ENCODE results near the gene SPRR1B.

Gene SPRR1B

DNA sequence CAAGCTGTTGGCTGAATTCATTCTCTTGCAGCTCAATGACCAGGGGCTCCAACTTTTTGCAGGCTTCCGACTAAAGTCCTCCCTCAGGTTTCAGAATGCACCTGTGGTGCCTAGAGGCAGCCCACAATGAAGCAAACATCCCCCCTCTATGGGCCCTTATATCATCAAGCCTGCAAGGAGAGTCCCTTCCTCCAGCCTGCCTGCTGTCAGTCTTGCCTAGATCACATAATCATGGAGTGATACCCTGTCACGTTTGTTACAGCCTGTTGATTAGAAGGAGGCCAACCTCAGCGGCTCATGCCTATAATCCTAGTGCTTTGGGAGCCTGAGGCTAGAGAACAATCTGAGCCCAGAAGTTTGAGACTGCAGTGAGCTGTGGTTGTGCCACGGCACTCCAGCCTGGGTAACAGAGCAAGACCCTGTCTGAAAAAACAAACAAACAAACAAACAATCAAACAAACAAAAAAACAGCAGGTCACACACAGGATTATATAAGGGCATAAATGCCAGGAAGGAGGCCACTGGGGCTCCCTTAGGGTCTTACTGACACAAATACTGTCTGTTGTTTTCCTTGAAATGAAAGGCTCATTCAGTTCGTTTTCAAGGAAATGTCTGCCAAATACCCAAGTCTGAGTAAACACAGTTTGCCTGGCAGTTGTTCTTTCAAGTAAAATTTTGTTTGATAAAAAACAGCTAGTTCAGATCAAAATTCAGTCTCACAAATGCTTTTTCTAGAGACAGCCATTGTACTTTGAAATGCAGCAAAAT, 34.2 kb upstream of the SPRR1B start:
- DNase-seq (ENCODE audit: low read depth in 1 of 2, low spot score in 1 of 2) = no peak
- no peak for TF ChIP-seq POLR2AphosphoS5 (IDR thresholded peaks at IDR 0.05; ENCODE audit: low read depth)
- TF ChIP-seq SPI1 (IDR thresholded peaks at IDR 0.05; ENCODE audit: borderline replicate concordance, low read depth) = no peak
- TF ChIP-seq GABPA (IDR thresholded peaks at IDR 0.05; ENCODE audit: low read depth) = no peak
- TF ChIP-seq REST (IDR thresholded peaks at IDR 0.05; ENCODE audit: insufficient replicate concordance, low read depth) = no peak
- TF ChIP-seq CTCF (IDR thresholded peaks at IDR 0.05; ENCODE audit: insufficient read depth, low read length) = no peak
- Histone ChIP-seq H3K27ac (replicated peaks) (no peak overlapping the region), H3K4me3 (replicated peaks; ENCODE audit: insufficient read depth, low read length) (no peak overlapping the region), H3K27me3 (ENCODE audit: insufficient read depth, poor library complexity, severe bottlenecking) (no peaks in the 10 kb centered on the region)

DNA sequence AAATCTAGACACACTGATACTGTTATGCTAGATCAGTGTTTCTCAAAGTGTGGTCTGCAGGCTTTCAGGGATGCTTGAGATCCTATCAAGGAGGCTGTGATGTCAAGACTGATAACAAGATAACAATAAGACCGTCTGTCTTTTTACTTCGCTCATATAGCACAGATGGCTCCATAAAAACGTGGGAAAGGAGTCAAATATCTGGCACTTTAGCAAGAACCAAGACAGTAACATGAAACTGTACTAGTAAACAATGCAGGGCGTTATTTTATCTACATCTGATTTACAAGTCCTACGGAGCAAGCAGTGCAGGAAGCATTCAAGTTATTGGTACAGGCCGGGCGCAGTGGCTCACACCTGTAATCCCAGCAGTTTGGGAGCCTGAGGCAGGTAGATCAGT, 33.1 kb upstream of the SPRR1B start:
- H3K27me3 ChIP-seq (ENCODE audit: insufficient read depth, poor library complexity, severe bottlenecking) = no peaks in the 10 kb centered on the region
- H3K27ac ChIP-seq (replicated peaks) = no peak overlapping the region
- no peak for DNase-seq (ENCODE audit: low read depth in 1 of 2, low spot score in 1 of 2)
- no peak overlapping the region for H3K4me3 ChIP-seq (replicated peaks; ENCODE audit: insufficient read depth, low read length)
- no peak for TF ChIP-seq GABPA (IDR thresholded peaks at IDR 0.05; ENCODE audit: low read depth)
- no peak for TF ChIP-seq REST (IDR thresholded peaks at IDR 0.05; ENCODE audit: insufficient replicate concordance, low read depth)
- TF ChIP-seq CTCF (IDR thresholded peaks at IDR 0.05; ENCODE audit: insufficient read depth, low read length) = no peak
- no peak for TF ChIP-seq POLR2AphosphoS5 (IDR thresholded peaks at IDR 0.05; ENCODE audit: low read depth)
- TF ChIP-seq SPI1 (IDR thresholded peaks at IDR 0.05; ENCODE audit: borderline replicate concordance, low read depth) = no peak

DNA sequence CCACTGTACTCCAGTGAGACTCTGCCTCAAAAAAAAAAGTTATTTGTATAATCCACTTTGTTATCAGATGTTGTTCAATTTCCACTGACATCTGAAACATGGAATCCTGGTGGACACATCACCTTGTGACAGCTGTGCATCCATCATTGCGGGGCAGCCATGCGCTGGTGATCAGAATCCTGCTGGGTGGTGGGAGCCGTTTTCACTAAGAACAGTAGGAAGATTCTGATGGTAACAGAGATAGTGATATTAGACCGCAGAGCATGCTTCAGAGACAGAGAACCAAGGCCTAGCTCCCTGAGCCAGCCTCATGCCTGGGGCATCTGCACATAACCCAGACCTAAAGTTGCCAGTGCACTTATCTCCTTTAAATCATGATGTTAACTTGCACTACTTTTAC, 32.5 kb upstream of the SPRR1B start:
- Histone ChIP-seq H3K27me3 (ENCODE audit: insufficient read depth, poor library complexity, severe bottlenecking) (no peaks in the 10 kb centered on the region), H3K4me3 (replicated peaks; ENCODE audit: insufficient read depth, low read length) (no peak overlapping the region), H3K27ac (replicated peaks) (no peak overlapping the region)
- no peak for DNase-seq (ENCODE audit: low read depth in 1 of 2, low spot score in 1 of 2)
- TF ChIP-seq POLR2AphosphoS5 (IDR thresholded peaks at IDR 0.05; ENCODE audit: low read depth) (no peak), REST (IDR thresholded peaks at IDR 0.05; ENCODE audit: insufficient replicate concordance, low read depth) (no peak), GABPA (IDR thresholded peaks at IDR 0.05; ENCODE audit: low read depth) (no peak), CTCF (IDR thresholded peaks at IDR 0.05; ENCODE audit: insufficient read depth, low read length) (no peak), SPI1 (IDR thresholded peaks at IDR 0.05; ENCODE audit: borderline replicate concordance, low read depth) (no peak)
